Stimulated activated naive CD4-positive, alpha-beta T cell (primary cell): ENCODE data around the gene DRICH1.
"Not testable (repeated sequence)": the region's sequence is repeated elsewhere in the genome, so short reads cannot be mapped to it uniquely, and the experiment has no call there.

Source experiments
- DNase-seq, 6 experiments: peaks; one replicate each; lab custom pipeline; 2025; lab: John Stamatoyannopoulos, UW

DRICH1 gene

GRCh38 chr22:23598805-23599518 is 33.2 kb downstream of the DRICH1 start:
- DNase-seq, result no peak

GRCh38 chr22:23597576-23598268 is 34.4 kb downstream of the DRICH1 start:
- not testable (repeated sequence) for DNase-seq

- not testable (repeated sequence) for DNase-seq
These were observed 36.2 kb downstream of the DRICH1 start for GRCh38 chr22:23595904-23596303.

DNA sequence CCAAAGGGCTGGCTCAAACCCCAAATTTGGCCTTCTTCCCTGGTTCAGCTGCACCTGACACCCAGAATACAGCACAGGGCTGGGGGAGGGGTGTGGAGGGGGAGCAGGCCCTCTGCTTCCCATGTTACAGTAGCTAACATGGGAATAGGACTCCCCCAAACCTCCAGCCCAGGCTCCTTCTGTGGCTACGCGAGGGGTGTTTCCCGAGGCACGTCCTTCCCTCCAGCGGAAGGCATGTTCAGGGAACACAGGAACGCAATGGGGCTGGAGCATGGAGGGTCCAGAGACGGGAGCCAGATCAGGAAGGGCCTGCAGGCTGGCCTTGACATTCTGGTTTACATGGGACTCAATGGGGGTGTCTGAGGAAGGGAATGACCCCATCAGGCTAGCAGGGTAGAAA is 40.3 kb downstream of the DRICH1 start:
- no peak for DNase-seq

DNA sequence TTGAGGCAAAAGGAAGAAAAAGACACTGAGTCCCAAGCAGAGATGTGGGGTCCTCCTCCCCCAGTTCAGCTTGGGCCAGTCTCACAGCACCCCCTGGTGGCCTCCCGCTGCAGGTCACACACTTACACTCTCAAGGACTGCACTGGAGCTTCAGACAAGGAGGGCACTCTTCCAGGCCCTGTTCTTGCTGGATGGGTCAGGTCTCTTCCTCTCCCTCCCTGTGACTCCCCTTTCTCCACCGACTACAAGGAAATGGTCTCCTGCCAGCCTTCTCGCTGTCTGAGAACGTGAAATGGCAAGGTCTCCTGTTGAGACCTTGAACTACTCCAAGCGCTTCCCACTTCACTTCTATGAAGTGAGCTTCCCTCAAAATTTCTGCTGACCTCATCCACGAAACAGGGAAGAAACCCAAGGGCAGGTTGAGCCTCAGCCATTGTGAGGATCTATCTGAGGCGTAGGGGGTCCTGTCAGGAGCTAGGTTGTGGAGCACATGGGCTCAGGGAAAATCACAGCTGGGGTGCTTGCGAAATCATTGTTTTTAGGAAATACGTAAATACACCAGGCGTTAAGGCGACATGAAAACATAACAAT is 40.8 kb downstream of the DRICH1 start:
- peak in 5 of 6 experiments; percentile 18 to 58 (median 32) for DNase-seq

DNA sequence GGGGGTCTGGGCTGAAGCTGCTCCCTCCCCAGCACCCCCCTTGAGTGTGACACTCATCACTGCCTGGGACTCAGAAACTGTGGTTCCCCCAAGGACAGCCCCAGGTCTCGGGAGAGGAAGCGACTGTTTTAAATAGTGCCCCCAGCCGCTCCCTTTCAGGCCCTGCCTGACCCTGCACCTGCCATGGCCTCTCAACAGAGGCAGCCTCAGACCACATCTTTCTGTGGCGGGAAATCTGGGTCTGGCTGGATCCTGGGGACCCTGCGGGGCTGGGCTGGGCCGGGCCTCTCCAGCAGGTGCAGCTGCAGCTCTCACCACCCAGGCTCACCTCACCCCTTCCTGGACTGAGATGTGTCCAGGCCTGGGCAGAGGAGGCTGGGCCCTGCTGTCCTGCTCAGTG is 48.3 kb downstream of the DRICH1 start:
- DNase-seq, result no peak

- DNase-seq, result no peak
These were observed 49.0 kb downstream of the DRICH1 start for GRCh38 chr22:23583153-23583552.

- DNase-seq, result no peak
These were observed 50.9 kb downstream of the DRICH1 start for GRCh38 chr22:23581260-23581650.

GRCh38 chr22:23580576-23581259 is 51.4 kb downstream of the DRICH1 start:
- DNase-seq, result no peak

GRCh38 chr22:23579870-23580575 is 52.1 kb downstream of the DRICH1 start, which contains the start of gene IGLL1:
Gene IGLL1, minus strand, starts transcription at chr22:23580290. Its CDS starts 100 bp downstream, at chr22:23580190.
- no peak for DNase-seq

- DNase-seq, result no peak
These were observed 52.8 kb downstream of the DRICH1 start for GRCh38 chr22:23579280-23579679.

DNA sequence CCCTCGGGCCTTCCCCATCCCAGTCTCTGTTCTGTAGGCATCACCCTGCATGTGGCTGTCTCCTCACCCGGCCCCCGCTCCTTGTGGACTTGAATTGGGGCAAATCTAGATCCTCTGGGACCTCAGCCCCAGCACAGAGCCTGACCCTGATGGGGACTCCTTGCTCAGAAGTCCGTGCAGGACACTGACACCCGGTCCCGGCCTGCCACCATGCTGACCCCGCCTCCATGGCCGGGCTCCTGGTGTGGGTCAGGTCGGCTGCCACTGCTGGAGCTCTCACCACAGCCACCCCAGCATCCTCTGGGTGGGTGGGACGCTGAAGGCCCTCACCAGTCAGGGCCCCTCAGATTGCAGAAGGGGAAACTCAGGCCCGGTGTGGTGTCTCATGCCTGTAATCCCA is 53.8 kb downstream of the DRICH1 start:
- DNase-seq, result no peak

DNA sequence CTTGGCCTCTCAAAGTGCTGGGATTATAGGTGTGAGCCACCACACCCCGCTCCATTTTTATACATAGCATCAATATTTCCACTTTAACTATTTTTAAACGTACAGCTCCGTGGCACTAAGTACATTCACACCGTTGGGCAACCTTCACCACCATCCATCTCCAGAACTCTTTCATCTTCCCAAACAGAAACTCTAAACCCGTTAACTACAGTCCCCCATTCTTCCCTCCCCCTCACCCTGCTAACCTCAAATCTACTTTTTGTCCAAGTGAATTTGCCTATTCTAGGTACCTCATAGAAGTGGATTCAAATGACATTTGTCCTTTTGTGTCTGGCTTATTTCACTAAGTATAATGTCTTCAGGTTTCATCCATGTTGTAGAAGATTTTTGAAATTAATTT is 55.4 kb downstream of the DRICH1 start:
- DNase-seq, result no peak

- DNase-seq, result no peak
These were observed 56.5 kb downstream of the DRICH1 start for GRCh38 chr22:23575601-23576000.

DNA sequence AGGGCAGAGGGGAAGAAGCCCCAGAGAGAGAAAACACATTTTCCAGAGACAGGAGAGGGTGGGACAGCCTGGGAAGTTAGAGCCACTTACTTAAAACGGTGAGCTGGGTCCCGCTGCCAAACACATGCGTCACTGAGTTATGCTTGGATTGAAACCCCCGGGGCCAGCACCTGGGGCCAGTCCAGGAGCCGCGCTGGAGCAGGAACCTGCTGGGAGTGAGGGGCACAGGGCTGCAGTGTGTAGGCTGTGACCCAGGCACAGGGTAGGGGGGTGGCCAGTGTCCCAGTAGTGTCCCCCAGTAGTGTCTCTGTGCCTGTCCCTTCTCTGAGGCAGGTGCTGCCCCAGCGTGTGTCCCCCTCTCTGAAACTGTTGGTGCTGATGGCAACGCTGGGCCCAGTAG is 57.2 kb downstream of the DRICH1 start:
- DNase-seq, result no peak

GRCh38 chr22:23574371-23574811 is 57.7 kb downstream of the DRICH1 start:
- no peak for DNase-seq

DNA sequence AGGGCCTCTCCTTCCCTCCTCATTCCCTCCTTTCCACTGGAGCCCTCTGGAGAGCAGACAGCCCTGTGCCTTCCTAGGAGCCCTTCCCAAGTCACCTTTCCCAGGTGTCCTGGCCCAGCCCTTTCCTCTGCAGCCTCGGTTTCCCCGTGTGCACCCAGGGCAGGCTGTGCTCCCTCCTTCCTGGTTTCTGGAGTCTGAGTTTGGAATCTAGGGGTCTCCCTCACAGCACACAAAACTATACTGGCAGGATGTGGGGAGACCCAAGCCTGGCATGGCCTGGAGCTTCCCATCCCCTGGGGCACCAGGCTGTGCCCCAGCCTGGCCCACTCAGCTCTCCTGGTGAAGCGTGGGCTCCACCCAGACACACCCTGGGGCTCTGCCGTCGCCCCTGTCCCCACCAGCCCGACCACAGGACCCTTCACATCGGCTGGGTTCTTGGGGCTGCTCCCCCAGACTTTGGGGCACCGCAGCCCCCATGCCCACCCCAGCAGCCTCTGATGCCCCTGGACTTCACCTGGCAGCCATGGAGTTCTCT is 58.4 kb downstream of the DRICH1 start:
- DNase-seq, result not testable (repeated sequence)

DNA sequence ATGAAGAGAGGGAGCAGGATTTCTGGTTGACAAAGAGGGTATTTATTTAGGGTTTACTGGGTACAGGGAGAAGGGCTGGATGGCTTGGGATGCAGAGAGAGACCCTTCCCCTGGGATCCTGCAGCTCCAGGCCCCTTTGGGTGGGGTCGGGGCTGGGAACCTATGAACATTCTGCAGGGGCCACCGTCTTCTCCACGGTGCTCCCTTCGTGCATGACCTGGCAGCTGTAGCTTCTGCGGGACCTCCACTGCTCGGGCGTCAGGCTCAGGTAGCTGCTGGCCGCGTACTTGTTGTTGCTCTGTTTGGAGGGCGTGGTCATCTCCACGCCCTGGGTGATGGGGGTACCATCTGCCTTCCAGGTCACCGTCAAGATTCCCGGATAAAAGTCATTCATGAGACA is 59.0 kb downstream of the DRICH1 start:
- not testable (repeated sequence) for DNase-seq

DNA sequence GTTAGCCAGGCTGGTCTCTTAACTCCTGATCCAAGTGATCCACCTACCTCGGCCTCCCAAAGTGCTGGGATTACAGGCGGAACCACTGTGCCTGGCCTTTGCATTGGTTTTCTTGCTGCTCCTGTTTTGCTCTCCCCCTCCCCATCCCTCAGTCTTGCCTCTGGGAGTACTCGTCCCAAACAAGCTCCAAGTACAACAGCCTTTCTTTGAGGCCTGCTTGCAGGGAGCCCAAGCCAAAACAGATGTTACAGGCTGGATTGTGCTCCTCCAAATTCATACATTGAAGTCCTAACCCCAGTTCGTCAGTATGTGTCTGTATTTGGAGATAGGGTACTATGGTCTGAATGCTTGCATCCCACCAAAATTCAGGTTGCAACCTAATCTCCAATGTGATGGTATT is 60.6 kb downstream of the DRICH1 start:
- DNase-seq, result no peak

DNA sequence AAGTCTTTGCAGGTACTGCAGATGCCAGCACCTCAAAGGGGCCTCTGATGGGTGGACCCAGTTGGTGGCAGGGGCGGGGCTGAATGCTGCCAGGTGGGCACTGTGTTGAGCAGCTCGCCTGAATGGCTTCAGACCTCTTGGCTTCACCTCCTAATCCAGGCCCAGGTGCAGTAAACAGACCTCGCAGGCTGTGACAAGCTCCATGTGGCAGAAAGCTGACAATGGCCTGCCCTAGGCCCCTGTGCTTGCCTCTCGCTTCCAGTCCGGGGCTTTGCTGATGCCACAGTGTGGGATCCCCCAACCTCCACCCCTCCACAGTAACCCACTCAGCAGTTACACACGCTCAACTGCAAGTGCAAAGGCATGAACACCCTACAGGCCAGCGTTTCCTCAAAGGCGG is 61.4 kb downstream of the DRICH1 start:
- no peak for DNase-seq

GRCh38 chr22:23569716-23570115 is 62.4 kb downstream of the DRICH1 start:
- no peak for DNase-seq

GRCh38 chr22:23569291-23569690 is 62.8 kb downstream of the DRICH1 start:
- no peak for DNase-seq
